GM12801 (cell line): ENCODE results near the gene PEAK1.

ENCODE experiments used
- CTCF ChIP-seq: IDR thresholded peaks from one replicate; pipeline ENCODE4 v1.5.1; 2011; ENCODE audit warnings: control low read depth; ENCODE audit not compliant: insufficient read length; ENCODE audit errors: extremely low read depth

PEAK1 gene

GRCh38 chr15:77180270-77180669, 239.6 kb downstream of the PEAK1 start:
- TF ChIP-seq CTCF: no peak

DNA sequence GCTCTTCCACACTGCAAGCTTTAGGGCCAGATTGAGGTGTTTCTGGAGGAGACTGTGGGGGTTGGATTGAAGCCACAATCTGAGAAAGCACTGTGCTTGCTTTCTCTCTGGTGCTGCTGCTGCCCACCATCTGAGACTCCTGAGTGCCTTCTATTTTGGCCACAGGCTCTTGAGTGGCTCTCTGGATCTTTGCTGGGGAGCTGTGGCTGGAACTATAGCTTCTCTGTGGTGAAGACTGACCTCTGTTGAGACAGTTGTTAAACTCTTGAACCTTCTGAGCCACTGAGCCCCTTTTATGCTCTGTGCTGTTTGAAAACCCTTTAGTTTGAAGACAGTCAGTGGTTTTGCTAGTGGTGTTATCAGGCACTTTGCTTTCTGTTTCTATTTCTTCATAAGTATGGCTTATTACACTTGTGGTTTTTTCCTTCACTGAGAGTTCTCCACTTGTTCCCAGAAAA, 240.3 kb downstream of the PEAK1 start:
- TF ChIP-seq CTCF: no peak

- no peak for TF ChIP-seq CTCF
These were observed 241.5 kb downstream of the PEAK1 start for GRCh38 chr15:77178411-77178810.

- TF ChIP-seq CTCF: no peak
These were observed 246.4 kb downstream of the PEAK1 start for GRCh38 chr15:77173487-77173886.

GRCh38 chr15:77171221-77171967, 248.5 kb downstream of the PEAK1 start:
- TF ChIP-seq CTCF: no peak

DNA sequence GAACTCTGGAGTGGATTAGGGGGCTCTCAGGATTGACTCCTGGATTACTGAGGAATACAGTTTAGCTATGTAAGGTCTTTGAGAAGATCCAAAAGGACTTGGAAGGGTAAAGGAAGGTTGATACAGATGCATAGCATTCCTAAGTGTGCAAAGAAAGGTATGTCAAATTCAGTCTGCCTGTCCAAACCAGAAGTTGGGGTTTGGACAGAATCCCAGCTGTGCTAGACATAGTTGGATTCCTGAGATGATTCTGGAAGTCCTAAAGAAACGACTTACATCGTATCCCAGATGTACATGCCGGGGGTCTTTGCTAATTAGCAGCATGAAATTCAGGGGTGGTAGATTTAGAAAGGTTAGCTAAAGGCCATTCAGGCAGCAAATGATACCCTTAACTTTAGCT, 251.3 kb downstream of the PEAK1 start:
- no peak for TF ChIP-seq CTCF

GRCh38 chr15:77168141-77168540, 251.8 kb downstream of the PEAK1 start:
- no peak for TF ChIP-seq CTCF
